NCI-H128 (cell line): Measurements from ENCODE around the gene WTAP.
"Not testable (repeated sequence)": the region's sequence is repeated elsewhere in the genome, so short reads cannot be mapped to it uniquely, and the experiment has no call there.

Source experiments
- DNase-seq: peaks from one replicate; lab custom pipeline; 2025; ENCODE audit not compliant: unreplicated experiment; lab: John Stamatoyannopoulos, UW

WTAP gene

DNA sequence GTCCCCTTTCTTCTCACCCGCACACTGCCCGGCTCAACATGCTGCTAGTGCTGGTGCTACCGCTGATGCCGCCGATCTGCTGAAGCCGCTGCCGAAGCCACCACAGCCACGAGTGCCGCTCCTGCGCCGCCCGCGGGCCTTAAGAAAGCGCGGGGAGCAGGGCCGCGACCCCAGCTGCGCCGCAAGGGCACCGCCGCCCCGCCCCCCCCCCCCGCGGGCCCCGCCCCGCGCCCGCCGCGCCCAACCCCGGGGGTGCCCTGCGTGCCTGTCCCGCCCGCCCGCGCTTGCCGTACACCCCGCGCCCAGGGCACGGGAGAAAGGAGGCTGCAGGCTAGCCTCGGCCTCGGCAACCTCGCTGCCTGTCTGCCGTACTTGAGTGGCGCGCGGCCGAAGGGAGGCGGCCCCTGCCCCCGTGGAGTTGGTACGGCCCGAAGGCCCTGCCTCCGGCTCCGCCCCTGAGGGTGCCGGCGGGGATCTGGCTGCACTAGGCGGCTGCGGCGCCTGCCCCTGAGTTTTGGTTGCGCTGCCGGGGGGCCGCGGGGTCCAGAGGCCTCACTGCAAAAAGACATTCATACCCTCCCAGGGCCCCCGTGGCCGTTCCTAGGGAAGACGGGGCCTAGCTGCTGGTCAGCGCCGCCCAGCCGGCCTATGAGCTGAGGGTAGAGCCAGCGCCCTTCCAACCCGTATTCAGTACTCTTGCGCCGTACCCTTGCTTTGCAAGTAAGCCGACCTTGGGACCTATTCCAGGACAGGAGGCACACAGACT is 34.0 kb upstream of the WTAP start, which contains the start of gene SOD2:
Gene SOD2 (minus strand): TSS at position 114 of the 766 bp plus-strand sequence. CDS start 74 bp downstream, at position 40.
- DNase-seq = peak; percentile 62

- no peak for DNase-seq
Measured at GRCh38 chr6:159693894-159694545, 33.3 kb upstream of the WTAP start.

- no peak for DNase-seq
Measured at GRCh38 chr6:159695984-159696383, 31.3 kb upstream of the WTAP start.

- DNase-seq = no peak
Measured at GRCh38 chr6:159700970-159701369, 26.3 kb upstream of the WTAP start.

- no peak for DNase-seq
Measured at GRCh38 chr6:159701413-159701999, 25.8 kb upstream of the WTAP start.

DNA sequence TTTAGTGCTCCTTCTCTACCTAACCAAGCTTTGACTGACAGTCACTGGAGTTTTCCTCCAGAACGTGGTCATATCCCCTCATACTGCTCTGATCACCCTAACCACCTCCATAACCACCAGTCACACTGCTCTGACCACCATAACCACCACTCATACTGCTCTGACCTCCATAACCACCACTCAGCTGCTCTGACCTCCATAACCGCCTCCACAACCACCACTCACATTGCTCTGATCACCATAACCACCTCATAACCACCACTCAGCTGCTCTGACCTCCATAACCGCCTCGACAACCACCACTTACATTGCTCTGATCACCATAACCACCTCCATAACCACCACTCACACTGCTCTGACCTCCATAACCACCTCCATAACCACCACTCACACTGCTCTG is 16.7 kb upstream of the WTAP start:
- not testable (repeated sequence) for DNase-seq

DNA sequence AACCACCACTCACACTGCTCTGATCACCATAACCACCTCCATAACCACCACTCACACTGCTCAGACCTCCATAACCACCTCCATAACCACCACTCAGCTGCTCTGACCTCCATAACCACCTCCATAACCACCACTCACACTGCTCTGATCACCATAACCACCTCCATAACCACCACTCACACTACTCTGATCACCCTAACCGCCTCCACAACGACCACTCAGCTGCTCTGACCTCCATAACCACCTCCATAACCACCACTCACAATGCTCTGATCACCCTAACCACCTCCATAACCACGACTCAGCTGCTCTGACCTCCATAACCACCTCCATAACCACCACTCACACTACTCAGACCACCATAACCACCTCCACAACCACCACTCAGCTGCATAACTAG is 14.9 kb upstream of the WTAP start:
- not testable (repeated sequence) for DNase-seq

- DNase-seq = no peak
Measured at GRCh38 chr6:159713984-159714383, 13.3 kb upstream of the WTAP start.

GRCh38 chr6:159714404-159714803 is 12.9 kb upstream of the WTAP start:
- no peak for DNase-seq

DNA sequence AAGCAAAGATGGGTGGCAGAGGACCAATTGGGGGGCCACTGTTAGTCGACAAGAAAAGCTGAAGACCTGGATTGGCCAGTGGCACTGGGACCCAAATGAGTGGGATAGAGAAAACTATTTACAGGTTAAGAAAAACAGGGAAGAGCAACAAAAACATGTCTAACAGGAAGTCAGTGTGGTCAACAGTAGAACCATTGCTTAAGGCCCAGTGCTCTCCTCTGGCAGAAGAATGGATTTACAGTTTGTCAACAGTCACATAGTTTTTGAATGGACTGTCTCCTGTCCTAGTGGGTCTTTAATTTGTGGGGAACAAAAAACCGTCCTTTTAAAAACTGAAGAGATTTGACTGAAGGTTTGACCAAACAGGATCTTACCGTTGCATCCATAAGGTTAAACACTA is 12.1 kb upstream of the WTAP start:
- DNase-seq = no peak

- no peak for DNase-seq
Measured at GRCh38 chr6:159715605-159716004, 11.7 kb upstream of the WTAP start.

GRCh38 chr6:159716247-159717096 is 10.8 kb upstream of the WTAP start:
- DNase-seq = no peak

DNA sequence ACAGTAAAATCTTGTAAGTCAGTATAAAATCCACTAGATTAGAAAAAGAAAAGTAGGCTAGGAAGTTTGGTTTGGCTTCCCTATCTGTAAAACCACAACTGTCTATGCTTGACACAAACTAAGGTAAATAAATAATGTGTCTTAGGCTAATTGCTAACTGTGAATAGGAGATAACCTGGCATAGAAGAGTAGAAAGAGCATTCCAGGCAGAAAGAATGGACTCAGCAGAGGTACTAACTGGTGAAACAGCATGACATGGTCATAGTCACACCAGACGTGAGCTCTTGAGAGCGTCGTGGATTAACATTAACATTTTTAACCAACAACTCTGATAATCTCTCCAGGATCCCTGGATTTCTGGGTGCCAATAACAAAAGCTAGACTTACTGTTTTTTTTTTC is 8.7 kb upstream of the WTAP start:
- DNase-seq = no peak

DNA sequence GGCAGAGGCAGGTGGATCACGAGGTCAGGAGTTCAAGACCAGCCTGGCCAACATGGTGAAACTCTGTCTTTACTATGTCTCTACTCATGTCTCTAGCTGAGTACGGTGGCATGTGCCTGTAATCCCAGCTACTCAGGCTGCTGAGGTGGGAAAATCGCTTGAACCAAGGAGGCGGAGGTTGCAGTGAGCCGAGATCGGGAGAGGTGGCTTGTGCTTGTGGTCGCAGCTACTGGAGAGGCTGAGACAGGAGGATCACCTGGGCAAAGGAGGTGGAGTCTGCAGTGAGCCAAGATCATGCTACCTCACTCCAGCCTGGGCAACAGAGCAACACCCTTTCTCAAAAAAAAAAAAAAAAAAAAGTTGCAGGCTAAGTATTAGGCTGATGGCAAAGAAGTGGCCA is 8.0 kb upstream of the WTAP start:
- DNase-seq = no peak

- DNase-seq = peak; percentile 7
Measured at GRCh38 chr6:159720708-159721107, 6.6 kb upstream of the WTAP start.

DNA sequence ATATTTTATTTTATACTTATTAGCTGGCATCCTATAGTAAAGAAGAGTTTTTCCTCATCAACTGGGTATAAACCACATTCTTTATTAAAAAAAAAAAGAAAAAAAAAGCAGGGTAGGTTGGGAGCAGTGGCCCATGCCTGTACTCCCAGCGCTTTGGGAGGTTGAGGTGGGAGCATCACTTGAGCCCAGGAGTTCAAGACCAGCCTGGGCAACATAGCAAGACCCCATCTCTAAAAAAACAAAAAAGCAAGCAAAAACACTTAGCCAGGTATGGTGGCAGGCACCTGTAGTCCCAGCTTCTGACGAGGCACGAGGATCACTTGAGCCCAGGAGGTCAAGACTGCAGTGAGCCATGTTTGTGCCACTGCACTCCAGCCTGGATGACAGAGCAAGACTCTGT is 5.3 kb upstream of the WTAP start:
- not testable (repeated sequence) for DNase-seq

DNA sequence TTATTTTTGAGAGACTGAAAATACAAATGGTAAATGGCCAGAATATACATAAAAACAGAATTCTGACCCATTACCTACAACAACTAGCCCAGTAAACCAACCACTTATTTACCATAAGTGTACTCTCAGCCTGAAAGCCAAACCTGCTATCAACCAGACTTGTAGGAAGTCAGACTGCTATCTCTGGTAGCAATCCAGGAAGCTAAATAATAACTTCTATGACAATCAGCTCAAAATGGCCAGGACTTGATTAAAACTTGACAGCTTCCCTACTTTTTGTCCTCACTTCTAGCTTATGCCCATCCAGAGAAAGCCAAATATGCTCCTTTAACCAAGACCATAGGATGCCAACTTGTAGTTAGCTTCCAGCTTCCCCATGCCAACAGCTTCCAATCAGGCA is 4.7 kb upstream of the WTAP start:
- no peak for DNase-seq

- DNase-seq = no peak
Measured at GRCh38 chr6:159723259-159723658, 4.0 kb upstream of the WTAP start.

- DNase-seq = no peak
Measured at GRCh38 chr6:159724778-159725177, 2.5 kb upstream of the WTAP start.

GRCh38 chr6:159725208-159725607 is 2.1 kb upstream of the WTAP start:
- not testable (repeated sequence) for DNase-seq

GRCh38 chr6:159726255-159726917 is 920 bp upstream of the WTAP start:
- DNase-seq = peak; percentile 73
